Neural crest cell (in vitro differentiated cells): Measurements from ENCODE around the gene ADGRG2. TPM values are rescaled to one million over a fixed set of nuclear protein-coding genes. Genes with fewer than 3 reads are reported as not detected.

ENCODE experiments used
- DNase-seq: peaks from one replicate; pipeline ENCODE4 v3.0.0; 2021; ENCODE audit warnings: low read depth, mixed read lengths, low spot score
- H3K27ac Mint-ChIP-seq: one replicate; pipeline ENCODE4 v1.8.0; 2021; ENCODE audit warnings: mild to moderate bottlenecking, mixed read lengths; ENCODE audit not compliant: unreplicated experiment
- H3K27me3 Mint-ChIP-seq: 2 replicates; pipeline ENCODE4 v1.8.0; 2021; ENCODE audit warnings: low read depth, mild to moderate bottlenecking, mixed read lengths
- H3K36me3 Mint-ChIP-seq: 2 replicates; pipeline ENCODE4 v1.8.0; 2021; ENCODE audit warnings: low read depth, mild to moderate bottlenecking, mixed read lengths
- H3K4me1 Mint-ChIP-seq: 2 replicates; pipeline ENCODE4 v1.8.0; 2021; ENCODE audit warnings: mixed read lengths
- H3K4me3 Mint-ChIP-seq: one replicate; pipeline ENCODE4 v1.8.0; 2021; ENCODE audit warnings: mild to moderate bottlenecking, mixed read lengths
- H3K9me3 Mint-ChIP-seq: 2 replicates; pipeline ENCODE4 v1.8.0; 2021; ENCODE audit warnings: mixed read lengths
- total RNA-seq: library from RNA; stranded (reverse); gene quantifications from 2 replicates; pipeline ENCODE4 v1.2.1, GENCODE V29; 2021
- TF ChIP-seq, protein P1 (sequence below): fragments of 200-600 bp; sonication (generic); conservative IDR thresholded peaks from 2 replicates; pipeline ENCODE4 v1.5.0; 2021; ENCODE audit warnings: antibody characterized with exemption, mild to moderate bottlenecking

The ADGRG2 gene
- total RNA-seq, 1 donor from 2014 or later, result 0.21 TPM

DNA sequence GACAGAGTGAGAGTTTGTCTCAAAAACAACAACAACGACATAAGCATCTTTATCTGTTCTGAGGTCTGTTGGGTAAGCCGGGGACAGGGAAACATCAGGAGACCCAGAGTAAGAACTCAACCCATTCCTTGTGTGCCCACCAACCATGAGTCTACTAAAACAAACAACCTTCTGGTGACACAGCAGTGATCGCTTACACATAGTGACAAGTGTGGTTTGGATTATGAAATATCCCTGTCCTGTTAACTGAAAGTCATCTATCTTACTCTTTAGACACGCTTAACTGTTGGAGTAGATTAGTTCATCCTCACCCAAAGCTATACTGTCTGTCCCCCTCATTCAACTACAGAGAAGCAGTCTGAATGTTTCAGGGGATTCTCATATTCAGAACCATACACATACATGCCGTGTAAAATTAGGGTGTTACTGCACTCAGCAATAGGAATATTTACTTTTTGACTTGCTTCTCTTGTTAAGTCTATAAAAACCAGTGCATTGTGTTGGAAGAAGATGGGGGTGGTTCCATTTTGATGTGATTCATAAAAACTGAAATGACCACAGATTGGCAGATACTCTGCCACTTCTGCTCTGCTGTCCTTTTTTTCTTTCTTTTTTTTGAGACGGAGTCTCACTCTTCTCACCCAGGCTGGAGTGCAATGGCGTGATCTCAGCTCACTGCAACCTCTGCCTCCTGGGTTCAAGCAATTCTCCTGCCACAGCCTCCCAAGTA, 165.8 kb downstream of the ADGRG2 start:
- no peaks in the 10 kb centered on the region for H3K27me3 Mint-ChIP-seq
- TF ChIP-seq, protein P1, sequence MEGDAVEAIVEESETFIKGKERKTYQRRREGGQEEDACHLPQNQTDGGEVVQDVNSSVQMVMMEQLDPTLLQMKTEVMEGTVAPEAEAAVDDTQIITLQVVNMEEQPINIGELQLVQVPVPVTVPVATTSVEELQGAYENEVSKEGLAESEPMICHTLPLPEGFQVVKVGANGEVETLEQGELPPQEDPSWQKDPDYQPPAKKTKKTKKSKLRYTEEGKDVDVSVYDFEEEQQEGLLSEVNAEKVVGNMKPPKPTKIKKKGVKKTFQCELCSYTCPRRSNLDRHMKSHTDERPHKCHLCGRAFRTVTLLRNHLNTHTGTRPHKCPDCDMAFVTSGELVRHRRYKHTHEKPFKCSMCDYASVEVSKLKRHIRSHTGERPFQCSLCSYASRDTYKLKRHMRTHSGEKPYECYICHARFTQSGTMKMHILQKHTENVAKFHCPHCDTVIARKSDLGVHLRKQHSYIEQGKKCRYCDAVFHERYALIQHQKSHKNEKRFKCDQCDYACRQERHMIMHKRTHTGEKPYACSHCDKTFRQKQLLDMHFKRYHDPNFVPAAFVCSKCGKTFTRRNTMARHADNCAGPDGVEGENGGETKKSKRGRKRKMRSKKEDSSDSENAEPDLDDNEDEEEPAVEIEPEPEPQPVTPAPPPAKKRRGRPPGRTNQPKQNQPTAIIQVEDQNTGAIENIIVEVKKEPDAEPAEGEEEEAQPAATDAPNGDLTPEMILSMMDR, result no peak
- no peak overlapping the region for H3K27ac Mint-ChIP-seq
- no peaks in the 10 kb centered on the region for H3K36me3 Mint-ChIP-seq
- no peaks in the 10 kb centered on the region for H3K4me1 Mint-ChIP-seq
- peaks cover 6% of the 10 kb centered on the region for H3K9me3 Mint-ChIP-seq
- no peak overlapping the region for H3K4me3 Mint-ChIP-seq
- no peak for DNase-seq

DNA sequence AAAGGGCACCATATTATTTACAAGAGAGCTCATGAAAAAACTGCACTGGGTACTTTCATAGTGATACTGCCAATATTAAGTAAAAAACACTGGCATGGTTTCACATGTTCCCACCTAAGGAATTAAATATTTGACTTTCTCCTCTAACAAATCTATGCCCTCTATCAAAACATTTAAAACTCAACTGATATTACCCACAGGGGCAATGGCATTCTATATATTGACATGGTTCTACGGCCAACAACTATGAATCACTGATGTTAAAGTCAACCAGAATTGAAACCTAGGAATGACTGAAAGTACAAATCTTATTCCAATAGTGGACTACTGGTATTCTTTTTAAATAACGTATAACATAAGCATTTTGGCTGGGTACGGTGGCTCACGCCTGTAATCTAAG, 166.6 kb downstream of the ADGRG2 start:
- H3K27me3 Mint-ChIP-seq, result no peaks in the 10 kb centered on the region
- peaks cover 4% of the 10 kb centered on the region for H3K9me3 Mint-ChIP-seq
- no peak for DNase-seq
- H3K4me3 Mint-ChIP-seq, result no peak overlapping the region
- TF ChIP-seq, protein P1, result no peak
- H3K4me1 Mint-ChIP-seq, result no peaks in the 10 kb centered on the region
- H3K36me3 Mint-ChIP-seq, result peaks cover 2% of the 10 kb centered on the region
- no peak overlapping the region for H3K27ac Mint-ChIP-seq

DNA sequence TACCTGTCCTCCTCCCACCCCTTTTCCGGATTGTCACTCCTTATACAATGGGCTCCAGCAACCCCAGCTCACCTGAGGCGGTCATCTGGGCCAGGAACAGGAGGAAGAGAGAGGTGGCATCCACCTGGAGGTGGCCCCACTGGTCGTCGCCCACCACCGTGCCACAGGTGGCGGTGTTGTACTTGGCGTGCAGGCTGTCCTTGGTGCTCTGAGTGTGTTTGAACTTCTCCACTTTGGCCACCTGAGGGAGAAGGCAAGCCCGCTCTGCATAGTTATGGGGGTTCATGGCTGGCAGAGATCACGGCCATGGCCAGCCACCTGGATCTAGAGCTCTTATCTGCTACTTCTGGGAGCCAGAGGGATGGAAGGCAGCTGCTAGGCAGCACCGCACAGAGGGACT, 171.2 kb downstream of the ADGRG2 start:
- peak overlapping the region; percentile 23 for H3K27ac Mint-ChIP-seq
- peaks cover 5% of the 10 kb centered on the region for H3K9me3 Mint-ChIP-seq
- peaks cover 15% of the 10 kb centered on the region for H3K36me3 Mint-ChIP-seq
- no peak overlapping the region for H3K4me3 Mint-ChIP-seq
- H3K27me3 Mint-ChIP-seq, result no peaks in the 10 kb centered on the region
- TF ChIP-seq, protein P1, result no peak
- H3K4me1 Mint-ChIP-seq, result no peaks in the 10 kb centered on the region
- DNase-seq, result no peak

DNA sequence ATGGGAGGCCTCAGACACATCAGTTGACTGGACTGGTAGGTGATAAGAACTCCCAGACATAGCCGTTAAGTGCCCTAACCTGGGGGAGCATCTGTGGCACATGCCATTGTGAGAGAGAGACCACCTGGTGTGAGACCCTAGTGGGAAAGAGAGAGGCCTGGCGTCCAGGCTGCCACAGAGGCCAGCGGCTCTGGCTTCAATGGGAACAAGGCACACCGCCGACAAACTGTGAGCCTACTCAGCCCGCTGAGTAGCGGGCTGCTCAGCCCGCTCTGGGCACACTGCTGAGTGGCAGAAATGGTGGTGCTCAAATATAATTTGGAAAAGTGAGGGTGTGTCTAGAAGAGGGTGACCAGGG, 172.3 kb downstream of the ADGRG2 start:
- H3K9me3 Mint-ChIP-seq, result peaks cover 3% of the 10 kb centered on the region
- TF ChIP-seq, protein P1, result no peak
- no peak overlapping the region for H3K27ac Mint-ChIP-seq
- peaks cover 16% of the 10 kb centered on the region for H3K36me3 Mint-ChIP-seq
- no peaks in the 10 kb centered on the region for H3K4me1 Mint-ChIP-seq
- H3K4me3 Mint-ChIP-seq, result no peak overlapping the region
- no peaks in the 10 kb centered on the region for H3K27me3 Mint-ChIP-seq
- DNase-seq, result no peak

DNA sequence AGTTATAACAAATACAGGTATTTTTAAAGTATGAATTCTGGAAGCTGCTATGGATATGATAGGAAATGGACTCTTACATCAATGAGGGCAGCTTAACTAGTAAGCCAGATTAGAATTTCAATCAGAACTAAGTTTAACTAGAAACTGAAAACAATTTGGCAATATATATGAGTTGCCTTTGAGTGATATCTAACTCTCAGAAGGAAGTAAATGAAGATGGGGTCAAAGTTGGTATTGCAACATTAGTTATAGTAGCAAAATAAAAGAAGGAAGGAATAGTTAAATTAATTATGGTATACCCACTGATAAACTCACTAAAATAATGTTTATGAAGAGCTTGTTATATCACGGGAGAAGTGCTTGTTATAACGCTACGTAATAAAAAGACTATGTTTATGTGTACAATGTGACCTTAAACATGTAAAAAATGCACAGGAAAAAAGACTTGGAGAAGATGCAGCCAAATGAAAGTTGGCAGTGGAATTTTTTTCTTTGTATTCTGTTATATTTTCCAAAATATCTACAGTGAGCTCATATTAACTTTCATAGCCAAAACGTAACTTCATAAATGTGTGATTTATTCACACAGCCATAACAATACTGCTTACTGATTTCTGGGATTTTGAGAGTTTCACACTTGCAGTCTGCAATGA, 172.9 kb downstream of the ADGRG2 start:
- Mint-ChIP-seq H3K27ac (no peak overlapping the region), H3K27me3 (no peaks in the 10 kb centered on the region), H3K9me3 (peaks cover 3% of the 10 kb centered on the region)

More for the DNA sequence above, 172.9 kb downstream of the ADGRG2 start:
- Mint-ChIP-seq H3K36me3 (peaks cover 18% of the 10 kb centered on the region), H3K4me3 (no peak overlapping the region), H3K4me1 (no peaks in the 10 kb centered on the region)
- no peak for DNase-seq
- TF ChIP-seq, protein P1, result no peak
